Measurements from ENCODE around the gene KLHL29. TPM values are rescaled to one million over a fixed set of nuclear protein-coding genes. Genes with fewer than 3 reads are reported as not detected.

Gene KLHL29
- total and polyA plus RNA-seq, 10 of the 15 experiments (the other 5 are each of a cell fraction or from before 2014, with no cell fraction given), result 1.4 to 19.5 (median 6.1) TPM

GRCh38 chr2:23367760-23368159, 17.2 kb upstream of the KLHL29 start:
- Histone ChIP-seq H4K20me1 (ENCODE audit: control insufficient read depth, insufficient read depth) (no peaks in the 10 kb centered on the region), H2AFZ (ENCODE audit: control insufficient read depth, low read depth, low read length) (no peak overlapping the region), H3K4me2 (ENCODE audit: control insufficient read depth, insufficient read depth) (no peak overlapping the region), H3K27me3 (replicated peaks in 1 of 2; ENCODE audit: control insufficient read depth in 2 of 2, insufficient read depth in 2 of 2, low read length in 1 of 2) (no peaks in the 10 kb centered on the region), H3K4me1 (ENCODE audit: control insufficient read depth, insufficient read depth, low read length) (peaks cover 4% of the 10 kb centered on the region), H3K9ac (ENCODE audit: control insufficient read depth, insufficient read depth, low read length) (no peak overlapping the region), H3K4me3 (no peak overlapping the region), H3K36me3 (ENCODE audit: control insufficient read depth in 2 of 2, insufficient read depth in 2 of 2, low read length in 1 of 2) (no peaks in the 10 kb centered on the region), H3K9me3 (replicated peaks; ENCODE audit: control insufficient read depth, insufficient read depth, low read length) (no peaks in the 10 kb centered on the region), H3K79me2 (ENCODE audit: control insufficient read depth, insufficient read depth, low read length) (no peaks in the 10 kb centered on the region), H3K27ac (ENCODE audit: control insufficient read depth, insufficient read depth) (no peak overlapping the region)
- ChIA-PET SMC1A (ENCODE audit: uncharacterized antibody, unreplicated experiment) (no interaction called here), RAD21 (ENCODE audit: unreplicated experiment) (no interaction called here), CTCF (interaction anchor here (0.7 to 3.9 kb wide), 3 partner anchors 9 to 37 kb away, joined by 3 to 10 read pairs (median 4); no protein-coding TSS in a partner anchor), POLR2A (no interaction called here)
- 39% methylated on average over 3 of the region's 3 CpGs for WGBS (ENCODE audit: insufficient coverage, insufficient replicate concordance, low lambda C conversion rate, missing lambda C conversion rate)
- intact Hi-C loops (cut with micrococcal nuclease; ENCODE audit: unreplicated experiment) (no loop called here), in situ Hi-C loops (cut with MboI) (no loop called here)
- no peak for DNase-seq (ENCODE audit: low read depth, low spot score)
- TF ChIP-seq ZBTB4 (CRISPR knock-in tag; IDR thresholded peaks at IDR 0.05), result no peak
- TF ChIP-seq DPF2 (IDR thresholded peaks at IDR 0.05), result no peak
- no peak for TF ChIP-seq PBX3 (IDR thresholded peaks at IDR 0.05; ENCODE audit: insufficient replicate concordance, low read depth, low read length)
- TF ChIP-seq HCFC1 (IDR thresholded peaks at IDR 0.05; ENCODE audit: low read length), result no peak
- TF ChIP-seq CEBPB (IDR thresholded peaks at IDR 0.05; ENCODE audit: borderline replicate concordance in 1 of 2, low read depth in 2 of 2, low read length in 2 of 2), result no peak
- TF ChIP-seq, protein P1, sequence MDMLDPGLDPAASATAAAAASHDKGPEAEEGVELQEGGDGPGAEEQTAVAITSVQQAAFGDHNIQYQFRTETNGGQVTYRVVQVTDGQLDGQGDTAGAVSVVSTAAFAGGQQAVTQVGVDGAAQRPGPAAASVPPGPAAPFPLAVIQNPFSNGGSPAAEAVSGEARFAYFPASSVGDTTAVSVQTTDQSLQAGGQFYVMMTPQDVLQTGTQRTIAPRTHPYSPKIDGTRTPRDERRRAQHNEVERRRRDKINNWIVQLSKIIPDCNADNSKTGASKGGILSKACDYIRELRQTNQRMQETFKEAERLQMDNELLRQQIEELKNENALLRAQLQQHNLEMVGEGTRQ (IDR thresholded peaks at IDR 0.05; ENCODE audit: borderline replicate concordance, low read depth, low read length), result no peak
- TF ChIP-seq NRF1 (conservative IDR thresholded peaks at IDR 0.05; ENCODE audit: low read depth, low read length), result no peak
- no peak for TF ChIP-seq EGR1 (IDR thresholded peaks at IDR 0.05; ENCODE audit: borderline replicate concordance in 1 of 2, low read depth in 2 of 2, low read length in 2 of 2)
- no peak for TF ChIP-seq SIX5 (IDR thresholded peaks at IDR 0.05; ENCODE audit: low read depth, low read length, severe bottlenecking)
- no peak for ATAC-seq
- no TSS peak for BruUV-seq (replicated peaks)
- no peak for FAIRE-seq
